Endothelial cell (in vitro differentiated cells): ENCODE data around the gene EIF4G1. TPM values are rescaled to one million over a fixed set of nuclear protein-coding genes. Genes with fewer than 3 reads are reported as not detected.

Source experiments
- DNase-seq: peaks from one replicate; pipeline ENCODE4 v3.0.0; 2021; ENCODE audit warnings: low spot score
- H3K27ac Mint-ChIP-seq: one replicate; pipeline ENCODE4 v1.8.0; 2021; ENCODE audit warnings: mixed read lengths, inconsistent platforms; ENCODE audit not compliant: unreplicated experiment
- H3K27me3 Mint-ChIP-seq: one replicate; pipeline ENCODE4 v1.8.0; 2021; ENCODE audit warnings: mild to moderate bottlenecking, moderate library complexity, mixed read lengths, inconsistent platforms; ENCODE audit not compliant: unreplicated experiment
- H3K36me3 Mint-ChIP-seq: one replicate; pipeline ENCODE4 v1.8.0; 2021; ENCODE audit warnings: mild to moderate bottlenecking, low read depth, mixed read lengths, inconsistent platforms; ENCODE audit not compliant: unreplicated experiment
- H3K4me1 Mint-ChIP-seq: one replicate; pipeline ENCODE4 v1.8.0; 2021; ENCODE audit warnings: mild to moderate bottlenecking, mixed read lengths, inconsistent platforms; ENCODE audit not compliant: unreplicated experiment
- H3K4me3 Mint-ChIP-seq: one replicate; pipeline ENCODE4 v1.8.0; 2021; ENCODE audit warnings: mild to moderate bottlenecking, mixed read lengths, inconsistent platforms; ENCODE audit not compliant: unreplicated experiment
- H3K9me3 Mint-ChIP-seq: one replicate; pipeline ENCODE4 v1.8.0; 2021; ENCODE audit warnings: mixed read lengths, inconsistent platforms; ENCODE audit not compliant: unreplicated experiment
- total RNA-seq: library from RNA; stranded (reverse); fragmentation: NEBNext Ultra II Directional; extraction: Animal tissue kit (Norgen Biotek cat#: 25700); gene quantifications from one replicate; pipeline ENCODE4 v1.2.1, GENCODE V29; 2021; ENCODE audit not compliant: unreplicated experiment
- TF ChIP-seq, protein P1 (sequence below): fragments of 200-600 bp; sonication (generic); IDR thresholded peaks from one replicate; pipeline ENCODE4 v1.5.0; 2021; ENCODE audit warnings: antibody characterized with exemption; ENCODE audit not compliant: unreplicated experiment

EIF4G1 gene
- total RNA-seq, 1 donor from 2014 or later = 390 TPM

DNA sequence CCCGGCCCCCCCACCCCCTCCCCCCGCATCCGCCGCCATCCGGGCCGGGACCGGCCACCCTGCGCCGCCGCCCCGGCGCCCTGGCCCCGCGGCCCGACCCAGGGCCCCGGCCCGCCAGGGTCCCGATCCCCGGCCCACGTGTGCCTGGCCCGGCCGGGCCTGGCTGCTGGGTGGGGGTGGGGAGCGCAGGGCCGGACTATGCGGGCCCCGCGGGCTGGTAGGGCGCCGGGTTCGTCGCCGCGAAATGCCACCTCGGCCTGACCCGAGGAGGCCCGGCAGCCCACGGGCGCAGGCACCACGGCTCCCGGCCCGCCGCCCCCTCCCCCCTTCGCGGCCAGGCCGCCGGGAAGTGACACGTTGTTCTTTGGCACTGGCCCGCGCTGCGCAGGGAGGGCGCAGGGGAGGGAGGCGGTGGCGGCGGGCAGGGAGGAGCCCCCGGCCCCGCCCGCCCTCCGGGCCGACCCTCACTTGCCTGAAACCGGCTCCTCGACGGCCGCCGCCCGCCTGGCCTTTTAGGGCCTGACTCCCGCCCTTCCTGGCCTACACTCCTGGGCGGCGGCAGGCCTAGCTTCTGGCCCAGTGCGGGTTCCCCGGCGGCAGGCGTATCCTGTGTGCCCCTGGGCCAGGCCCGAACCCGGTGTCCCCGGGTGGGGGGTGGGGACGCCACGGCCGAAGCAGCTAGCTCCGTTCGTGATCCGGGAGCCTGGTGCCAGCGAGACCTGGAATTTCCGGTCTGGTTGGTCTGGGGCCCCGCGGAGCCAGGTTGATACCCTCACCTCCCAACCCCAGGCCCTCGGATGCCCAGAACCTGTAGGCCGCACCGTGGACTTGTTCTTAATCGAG, 515 bp downstream of the EIF4G1 start:
- DNase-seq = peak; percentile 70
- Mint-ChIP-seq H3K27me3 (peaks cover 10% of the 10 kb centered on the region), H3K4me1 (peaks cover 26% of the 10 kb centered on the region), H3K36me3 (peaks cover 31% of the 10 kb centered on the region), H3K9me3 (no peaks in the 10 kb centered on the region), H3K4me3 (peak overlapping the region; percentile 95), H3K27ac (peak overlapping the region; percentile 85)
- TF ChIP-seq, protein P1, sequence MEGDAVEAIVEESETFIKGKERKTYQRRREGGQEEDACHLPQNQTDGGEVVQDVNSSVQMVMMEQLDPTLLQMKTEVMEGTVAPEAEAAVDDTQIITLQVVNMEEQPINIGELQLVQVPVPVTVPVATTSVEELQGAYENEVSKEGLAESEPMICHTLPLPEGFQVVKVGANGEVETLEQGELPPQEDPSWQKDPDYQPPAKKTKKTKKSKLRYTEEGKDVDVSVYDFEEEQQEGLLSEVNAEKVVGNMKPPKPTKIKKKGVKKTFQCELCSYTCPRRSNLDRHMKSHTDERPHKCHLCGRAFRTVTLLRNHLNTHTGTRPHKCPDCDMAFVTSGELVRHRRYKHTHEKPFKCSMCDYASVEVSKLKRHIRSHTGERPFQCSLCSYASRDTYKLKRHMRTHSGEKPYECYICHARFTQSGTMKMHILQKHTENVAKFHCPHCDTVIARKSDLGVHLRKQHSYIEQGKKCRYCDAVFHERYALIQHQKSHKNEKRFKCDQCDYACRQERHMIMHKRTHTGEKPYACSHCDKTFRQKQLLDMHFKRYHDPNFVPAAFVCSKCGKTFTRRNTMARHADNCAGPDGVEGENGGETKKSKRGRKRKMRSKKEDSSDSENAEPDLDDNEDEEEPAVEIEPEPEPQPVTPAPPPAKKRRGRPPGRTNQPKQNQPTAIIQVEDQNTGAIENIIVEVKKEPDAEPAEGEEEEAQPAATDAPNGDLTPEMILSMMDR = no peak

DNA sequence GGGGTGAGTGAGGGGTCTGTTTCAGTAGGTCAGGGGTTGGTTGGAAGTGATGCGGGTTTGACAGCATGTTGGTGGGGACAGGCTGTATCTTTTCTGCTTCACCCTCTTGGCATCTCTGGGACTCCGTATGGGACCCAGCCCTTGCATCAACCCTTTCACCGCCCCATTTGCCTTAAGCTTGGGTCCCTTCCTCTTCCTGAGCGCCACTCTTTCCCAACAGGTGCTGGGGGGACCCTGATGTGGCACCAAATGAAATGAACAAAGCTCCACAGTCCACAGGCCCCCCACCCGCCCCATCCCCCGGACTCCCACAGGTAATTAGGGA, 1.1 kb downstream of the EIF4G1 start:
- H3K4me3 Mint-ChIP-seq = peak overlapping the region; percentile 95
- H3K9me3 Mint-ChIP-seq = no peaks in the 10 kb centered on the region
- peaks cover 25% of the 10 kb centered on the region for H3K4me1 Mint-ChIP-seq
- peak overlapping the region; percentile 85 for H3K27ac Mint-ChIP-seq
- H3K27me3 Mint-ChIP-seq = peaks cover 10% of the 10 kb centered on the region
- H3K36me3 Mint-ChIP-seq = peaks cover 31% of the 10 kb centered on the region
- TF ChIP-seq, protein P1 = no peak
- DNase-seq = no peak

DNA sequence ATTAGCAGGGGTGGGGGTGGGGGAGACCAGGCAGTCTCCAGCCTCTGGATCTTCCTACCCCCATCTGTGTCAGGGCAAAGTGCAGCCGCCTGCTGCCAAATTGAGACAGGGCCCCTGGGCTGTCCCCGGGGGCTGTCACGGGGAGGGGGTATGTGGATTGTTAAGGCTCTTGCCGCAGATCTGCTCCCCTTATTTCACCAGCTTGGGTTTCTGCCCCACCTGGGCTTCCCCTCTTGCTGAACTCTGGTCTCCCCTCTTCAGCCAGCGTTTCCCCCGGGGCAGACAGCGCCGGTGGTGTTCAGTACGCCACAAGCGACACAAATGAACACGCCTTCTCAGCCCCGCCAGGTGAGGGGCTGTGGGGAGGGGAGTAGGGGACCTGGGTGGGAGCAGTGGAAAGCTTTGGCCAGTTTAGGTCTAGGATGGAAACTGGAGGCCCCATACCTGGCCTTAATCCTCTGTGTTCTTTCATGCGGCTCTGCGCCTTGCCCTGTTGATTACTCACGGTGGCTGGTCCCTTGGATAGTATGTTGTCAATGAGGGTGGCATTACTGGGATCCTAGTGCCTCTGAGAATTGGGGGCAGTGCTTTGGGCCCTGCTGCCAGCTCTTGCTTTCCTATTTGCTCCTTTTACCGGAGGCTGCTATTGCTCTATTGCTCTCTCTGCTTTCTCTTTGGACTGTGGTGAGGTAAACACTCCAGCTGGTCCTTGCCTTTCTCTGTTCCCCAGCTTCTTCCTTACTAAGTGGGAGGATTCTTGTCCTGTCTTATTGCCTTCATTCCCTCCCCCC, 1.7 kb downstream of the EIF4G1 start:
- peak overlapping the region; percentile 95 for H3K4me3 Mint-ChIP-seq
- H3K4me1 Mint-ChIP-seq = peaks cover 30% of the 10 kb centered on the region
- TF ChIP-seq, protein P1 = no peak
- peaks cover 37% of the 10 kb centered on the region for H3K36me3 Mint-ChIP-seq
- H3K27me3 Mint-ChIP-seq = peaks cover 10% of the 10 kb centered on the region
- H3K27ac Mint-ChIP-seq = peak overlapping the region; percentile 28
- DNase-seq = no peak
- H3K9me3 Mint-ChIP-seq = no peaks in the 10 kb centered on the region

DNA sequence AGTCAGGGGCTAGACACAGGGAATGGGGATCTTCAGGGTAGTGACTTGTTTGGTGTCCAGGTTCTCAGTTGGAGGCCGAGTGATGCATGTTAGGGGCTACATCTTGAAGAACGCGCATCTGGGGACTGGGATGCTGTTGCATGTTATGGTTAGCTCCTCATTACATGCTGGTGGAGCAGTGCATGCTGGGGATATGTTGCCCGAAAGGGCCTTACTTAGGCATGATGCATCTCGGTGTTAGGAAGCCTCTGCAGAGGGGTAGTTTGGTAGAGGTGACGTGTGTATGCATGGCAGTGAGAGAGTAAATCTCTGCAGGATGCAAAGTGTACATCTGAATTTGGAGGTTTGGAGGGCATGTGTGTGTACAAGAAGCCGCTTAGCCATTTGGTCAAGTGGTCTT, 2.4 kb downstream of the EIF4G1 start:
- Mint-ChIP-seq H3K9me3 (no peaks in the 10 kb centered on the region), H3K4me3 (peak overlapping the region; percentile 86), H3K36me3 (peaks cover 44% of the 10 kb centered on the region), H3K27ac (peak overlapping the region; percentile 28), H3K4me1 (peaks cover 30% of the 10 kb centered on the region), H3K27me3 (peaks cover 10% of the 10 kb centered on the region)
- DNase-seq = no peak
- TF ChIP-seq, protein P1 = no peak

DNA sequence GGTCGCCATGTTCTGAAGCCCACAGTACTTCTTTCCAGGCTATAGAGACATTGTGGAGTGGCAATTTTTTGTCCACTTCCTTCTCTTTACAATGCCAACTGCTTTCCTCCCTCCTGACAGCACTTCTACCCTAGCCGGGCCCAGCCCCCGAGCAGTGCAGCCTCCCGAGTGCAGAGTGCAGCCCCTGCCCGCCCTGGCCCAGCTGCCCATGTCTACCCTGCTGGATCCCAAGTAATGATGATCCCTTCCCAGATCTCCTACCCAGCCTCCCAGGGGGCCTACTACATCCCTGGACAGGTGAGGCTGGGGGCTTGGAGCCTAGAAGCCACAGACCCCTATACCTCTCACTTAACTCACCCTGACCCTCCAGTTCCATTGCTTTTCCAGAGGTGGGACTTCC, 2.8 kb downstream of the EIF4G1 start:
- Mint-ChIP-seq H3K27me3 (peaks cover 10% of the 10 kb centered on the region), H3K36me3 (peaks cover 48% of the 10 kb centered on the region), H3K4me3 (peak overlapping the region; percentile 86), H3K9me3 (no peaks in the 10 kb centered on the region), H3K27ac (peak overlapping the region; percentile 28), H3K4me1 (peaks cover 30% of the 10 kb centered on the region)
- no peak for DNase-seq
- TF ChIP-seq, protein P1 = no peak
